ENCODE measurements around the gene RNF111. TPM values are rescaled to one million over a fixed set of nuclear protein-coding genes. Genes with fewer than 3 reads are reported as not detected.
A peak's percentile ranks its signal among the peaks of the same experiment; 100 is the strongest.
"Not testable (repeated sequence)": the region's sequence is repeated elsewhere in the genome, so short reads cannot be mapped to it uniquely, and the experiment has no call there.

RNF111 gene
- total RNA-seq, 1 donor from 2014 or later: 33.0 TPM

DNA sequence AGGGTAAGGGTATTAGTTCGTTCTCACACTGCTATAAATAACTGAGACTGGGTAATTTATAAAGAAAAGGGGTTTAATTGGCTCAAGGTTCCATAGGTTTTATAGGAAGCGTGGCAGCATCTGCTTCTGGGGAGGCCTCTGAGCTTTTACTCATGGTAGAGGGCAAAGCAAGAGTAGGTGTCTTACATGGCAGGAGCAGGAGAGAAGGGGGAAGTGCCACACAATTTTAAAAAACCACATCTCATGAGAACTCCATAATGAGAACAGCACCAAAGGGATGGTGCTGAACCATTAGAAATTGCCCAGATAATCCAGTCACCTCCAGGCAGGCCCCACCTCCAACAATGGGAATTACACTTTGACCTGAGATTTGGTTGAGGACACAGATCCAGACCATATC, 12.2 kb downstream of the RNF111 start:
- DNase-seq (ENCODE audit: low spot score in 2 of 2) (no peak), FAIRE-seq (no peak)

DNA sequence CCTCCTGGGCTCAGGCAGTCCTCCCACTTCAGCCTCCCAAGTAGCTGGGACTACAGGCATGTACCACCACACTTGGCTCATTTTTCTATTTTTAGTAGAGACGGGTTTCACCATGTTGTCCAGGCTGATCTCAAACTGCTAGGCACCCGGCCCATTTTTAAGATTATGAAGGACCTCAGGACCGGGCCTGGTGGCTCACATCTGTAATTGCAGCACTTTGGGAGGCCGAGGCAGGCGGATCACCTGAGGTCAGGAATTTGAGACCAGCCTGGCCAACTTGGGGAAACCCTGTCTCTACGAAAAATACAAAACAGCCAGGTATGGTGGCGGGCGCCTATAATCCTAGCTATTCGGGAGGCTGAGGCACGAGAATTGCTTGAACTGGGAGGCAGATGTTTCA, 12.8 kb downstream of the RNF111 start:
- FAIRE-seq: not testable (repeated sequence)

GRCh38 chr15:59001946-59002345, 14.5 kb downstream of the RNF111 start:
- no peak for FAIRE-seq
- no peak for DNase-seq (ENCODE audit: low spot score in 2 of 2)

More for the DNA sequence above, 12.8 kb downstream of the RNF111 start:
- not testable (repeated sequence) for DNase-seq (ENCODE audit: low spot score in 2 of 2)

DNA sequence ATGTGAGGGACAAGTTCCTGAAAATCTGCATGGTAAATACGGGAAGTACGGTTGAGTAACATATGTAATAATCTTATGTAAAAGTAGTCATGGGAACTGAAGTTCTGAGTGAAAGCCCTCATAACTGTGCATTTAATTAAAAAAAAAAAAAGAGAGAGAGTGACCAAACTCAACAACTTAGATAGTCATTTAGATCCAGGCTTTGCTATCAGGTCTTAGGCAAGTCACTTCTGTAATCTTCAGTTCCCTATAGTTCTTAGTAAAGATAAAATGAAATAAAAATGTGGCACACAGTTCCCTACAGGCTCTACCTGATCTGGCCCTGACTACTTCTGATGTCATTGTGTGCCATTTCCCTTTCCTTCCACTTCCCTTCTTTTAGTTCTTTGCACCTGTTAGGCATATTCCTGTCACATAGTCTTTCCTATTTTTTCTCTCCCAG, 15.0 kb downstream of the RNF111 start:
- DNase-seq (ENCODE audit: low spot score in 2 of 2) (no peak), FAIRE-seq (no peak)

DNA sequence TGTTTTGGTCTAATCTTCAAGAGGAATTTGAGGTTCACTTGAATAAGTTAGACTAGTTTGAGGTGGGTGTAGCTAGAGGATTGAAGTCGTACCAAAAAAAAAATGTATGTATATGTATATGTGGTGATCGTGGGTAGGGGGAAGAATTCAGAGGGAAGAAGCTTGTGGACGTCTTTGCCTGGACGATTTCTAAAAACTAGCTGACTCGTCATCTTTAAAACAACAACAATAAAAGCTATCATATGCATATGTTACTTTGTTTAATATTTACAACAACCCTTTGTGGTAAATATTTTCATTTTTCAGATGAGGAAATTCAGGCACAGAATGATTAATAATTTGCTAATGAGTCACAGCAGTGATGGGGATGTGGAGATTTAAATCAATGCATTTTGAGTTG, 18.1 kb downstream of the RNF111 start:
- FAIRE-seq (no peak), DNase-seq (ENCODE audit: low spot score in 2 of 2) (no peak)

- FAIRE-seq (no peak), DNase-seq (ENCODE audit: low spot score in 2 of 2) (no peak)
Observed at GRCh38 chr15:59008086-59008485, 20.6 kb downstream of the RNF111 start.

GRCh38 chr15:59011262-59011952, 23.9 kb downstream of the RNF111 start:
- DNase-seq (ENCODE audit: low spot score in 2 of 2): no peak
- no peak for FAIRE-seq

GRCh38 chr15:59013246-59013873, 25.9 kb downstream of the RNF111 start:
- no peak for FAIRE-seq
- DNase-seq (ENCODE audit: low spot score in 2 of 2): no peak

DNA sequence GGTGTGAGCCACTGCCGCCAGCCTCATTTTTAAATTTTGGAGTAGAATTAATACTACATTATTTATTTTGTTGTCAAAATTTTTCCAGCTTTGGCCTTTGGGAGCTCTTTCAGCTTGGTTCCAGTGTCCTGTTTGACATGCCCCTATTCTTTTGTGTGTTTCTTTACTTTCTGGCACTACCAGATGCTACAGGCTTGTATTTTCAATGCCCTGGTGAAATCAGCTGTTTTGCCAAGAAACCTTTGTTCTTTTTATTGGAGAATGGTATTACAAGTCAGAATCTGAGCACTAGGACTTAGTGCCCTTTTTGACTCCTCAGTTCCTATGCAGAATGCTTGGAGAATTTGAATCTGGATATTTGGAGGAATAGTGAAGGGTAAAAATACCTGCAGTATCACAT, 26.6 kb downstream of the RNF111 start:
- DNase-seq (ENCODE audit: low spot score in 2 of 2): no peak
- no peak for FAIRE-seq

DNA sequence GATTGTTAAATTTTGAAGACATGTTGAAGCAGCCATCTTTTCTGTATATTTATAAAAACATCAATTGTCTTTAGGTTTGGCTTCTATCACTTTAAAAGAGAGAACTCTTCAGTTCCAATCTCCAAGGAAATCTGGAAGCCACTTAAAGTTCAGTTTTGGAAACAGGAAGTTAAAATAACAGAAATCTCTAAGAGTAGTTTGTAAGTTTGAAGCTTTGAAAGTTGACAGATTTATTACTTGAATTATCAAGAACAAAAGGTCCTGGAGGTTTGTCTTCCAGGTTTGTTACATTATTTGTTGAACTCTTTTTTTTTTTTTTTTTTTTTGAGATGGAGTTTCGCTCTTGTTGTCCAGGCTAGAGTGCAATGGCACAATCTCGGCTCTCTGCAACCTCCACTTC, 30.0 kb downstream of the RNF111 start:
- no peak for DNase-seq (ENCODE audit: low spot score in 2 of 2)
- FAIRE-seq: no peak

DNA sequence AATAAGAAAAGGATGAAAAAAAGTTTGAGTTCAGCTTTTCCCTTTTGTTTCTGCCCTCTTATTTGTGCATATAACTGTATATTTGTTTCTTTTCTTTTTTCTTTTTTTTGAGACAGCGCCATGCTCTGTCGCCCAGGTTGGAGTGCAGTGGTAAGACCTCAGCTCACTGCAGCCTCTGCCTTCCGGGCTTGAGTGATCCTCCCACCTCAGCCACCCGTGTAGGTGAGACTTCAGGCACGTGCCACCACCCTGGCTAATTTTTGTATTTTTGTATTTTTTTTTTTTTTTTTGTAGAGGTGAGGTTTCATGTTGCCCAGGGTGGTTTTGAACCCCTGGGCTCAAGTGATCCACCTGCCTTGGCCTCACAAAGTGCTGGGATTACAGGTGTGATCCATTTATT, 31.4 kb downstream of the RNF111 start:
- no peak for DNase-seq (ENCODE audit: low spot score in 2 of 2)
- no peak for FAIRE-seq

DNA sequence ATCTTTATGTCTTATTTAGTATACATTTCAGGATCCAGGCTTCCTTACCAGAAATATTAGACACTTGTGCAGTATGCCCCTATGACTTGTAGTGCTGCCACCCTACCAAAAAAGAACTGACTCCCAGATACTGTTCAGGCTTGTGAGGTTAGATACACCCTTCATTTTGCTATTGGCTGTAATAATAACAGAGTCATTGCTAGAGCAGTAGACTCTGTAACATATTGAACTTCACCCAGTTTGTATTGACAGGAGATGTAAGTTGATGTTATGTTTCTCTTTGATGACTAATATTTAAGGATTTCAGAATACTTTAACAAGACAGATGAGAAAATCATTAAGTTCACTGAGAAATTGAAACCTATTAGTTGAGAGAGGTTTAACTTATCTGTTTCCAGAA, 32.9 kb downstream of the RNF111 start:
- no peak for DNase-seq (ENCODE audit: low spot score in 2 of 2)
- FAIRE-seq: no peak

DNA sequence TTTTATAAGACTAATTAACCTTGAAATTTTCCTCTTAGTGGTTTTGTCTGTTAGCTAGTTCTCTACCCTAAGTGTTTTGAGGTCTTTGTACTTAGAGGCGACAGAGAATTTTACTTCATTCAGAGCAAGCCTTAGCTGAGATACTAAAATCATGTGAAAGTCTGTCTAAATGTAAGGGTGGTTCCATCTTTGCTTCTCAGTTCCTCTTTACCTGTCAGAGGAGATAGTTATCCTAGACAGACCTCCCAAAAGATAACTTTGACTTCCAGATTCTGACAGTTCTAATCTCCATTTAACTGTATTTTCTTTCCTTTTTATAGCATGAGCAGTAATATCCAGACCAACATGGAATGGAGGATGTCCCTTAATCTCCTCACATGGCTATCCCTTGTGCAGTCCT, 34.7 kb downstream of the RNF111 start:
- FAIRE-seq: no peak
- DNase-seq (ENCODE audit: low spot score in 2 of 2): no peak

- FAIRE-seq (no peak), DNase-seq (ENCODE audit: low spot score in 2 of 2) (no peak)
Observed at GRCh38 chr15:59026207-59026606, 38.7 kb downstream of the RNF111 start.

GRCh38 chr15:59028387-59028955, 41.0 kb downstream of the RNF111 start:
- DNase-seq (ENCODE audit: low spot score in 2 of 2) (no peak), FAIRE-seq (no peak)

GRCh38 chr15:59029554-59029953, 42.1 kb downstream of the RNF111 start:
- no peak for DNase-seq (ENCODE audit: low spot score in 2 of 2)
- no peak for FAIRE-seq

DNA sequence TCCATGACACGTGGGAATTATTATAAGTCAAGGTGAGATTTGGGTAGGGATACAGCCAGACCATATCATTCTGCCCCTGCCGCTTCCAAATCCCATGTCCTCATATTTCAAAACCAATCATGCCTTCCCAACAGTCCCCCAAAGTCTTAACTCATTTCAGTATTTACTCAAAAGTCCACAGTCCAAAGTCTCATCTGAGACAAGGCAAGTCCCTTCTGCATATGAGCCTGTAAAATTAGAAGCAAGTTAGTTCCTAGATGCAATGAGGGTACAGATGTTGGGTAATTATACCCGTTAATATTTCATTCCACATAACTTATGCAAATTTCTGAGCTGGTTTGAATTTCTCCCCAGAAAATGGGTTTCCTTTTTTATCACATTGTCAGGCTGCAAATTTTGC, 47.7 kb downstream of the RNF111 start:
- DNase-seq (ENCODE audit: low spot score in 2 of 2): no peak
- no peak for FAIRE-seq

DNA sequence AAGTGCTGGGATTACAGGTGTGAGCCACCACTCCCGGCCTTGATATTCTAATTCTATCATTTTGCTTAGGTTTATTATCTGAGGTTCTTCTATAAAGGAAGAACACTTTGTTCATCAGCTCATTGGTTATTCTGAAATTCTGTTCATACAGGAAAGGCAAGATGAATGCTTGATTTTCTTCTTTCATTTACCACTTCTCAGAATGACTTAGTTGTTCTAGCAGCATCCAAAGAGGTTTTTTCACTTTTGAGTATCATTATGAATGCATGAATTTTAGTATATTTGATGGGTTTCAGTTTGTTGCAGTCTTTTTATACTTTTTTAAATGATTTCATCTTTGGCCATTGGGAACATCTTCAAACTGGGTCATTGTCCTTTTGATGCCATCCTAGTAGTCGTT, 51.8 kb downstream of the RNF111 start:
- FAIRE-seq: no peak
- DNase-seq (ENCODE audit: low spot score in 2 of 2): no peak

GRCh38 chr15:59042041-59042440, 54.6 kb downstream of the RNF111 start:
- no peak for FAIRE-seq
- no peak for DNase-seq (ENCODE audit: low spot score in 2 of 2)

GRCh38 chr15:59048897-59049296, 61.4 kb downstream of the RNF111 start:
- FAIRE-seq (no peak), DNase-seq (ENCODE audit: low spot score in 2 of 2) (no peak)

GRCh38 chr15:59051873-59052861, 64.7 kb downstream of the RNF111 start:
- FAIRE-seq: peak; percentile 69
- no peak for DNase-seq (ENCODE audit: low spot score in 2 of 2)
